ENCODE data around the gene TIMM8A. TPM values are rescaled to one million over a fixed set of nuclear protein-coding genes. Genes with fewer than 3 reads are reported as not detected.

The TIMM8A gene, protein sequence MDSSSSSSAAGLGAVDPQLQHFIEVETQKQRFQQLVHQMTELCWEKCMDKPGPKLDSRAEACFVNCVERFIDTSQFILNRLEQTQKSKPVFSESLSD
- polyA plus RNA-seq (ENCODE audit: insufficient read length in 3 of 3) = 10 to 100 TPM; 17.2 to 22.0 (median 18.6) TPM
- long read RNA-seq, donor 1, transcript TIMM8A-205 (2 exons, 1,194 nt) = major isoform, 10 of 12 reads
- long read RNA-seq, donor 1, partial matches to known transcripts = 0 of 12 reads
- long read RNA-seq, donor 1, other reads (novel, unspliced or antisense) = 0 of 12 reads
- long read RNA-seq, donor 2, transcript TIMM8A-205 (2 exons, 1,194 nt) = major isoform, 8 of 9 reads
- long read RNA-seq, donor 2, partial matches to known transcripts = 0 of 9 reads
- long read RNA-seq, donor 2, other reads (novel, unspliced or antisense) = 0 of 9 reads
- long read RNA-seq, donor 3, transcript TIMM8A-205 (2 exons, 1,194 nt) = major isoform, 8 of 11 reads
- long read RNA-seq, donor 3, partial matches to known transcripts = 0 of 11 reads
- long read RNA-seq, donor 3, other reads (novel, unspliced or antisense) = 0 of 11 reads
- long read RNA-seq, donor 4, transcript TIMM8A-205 (2 exons, 1,194 nt) = major isoform, 11 of 11 reads
- long read RNA-seq, donor 4, partial matches to known transcripts = 0 of 11 reads
- long read RNA-seq, donor 4, other reads (novel, unspliced or antisense) = 0 of 11 reads
- long read RNA-seq, donor 5, transcript TIMM8A-205 (2 exons, 1,194 nt) = major isoform, 7 of 9 reads
- long read RNA-seq, donor 5, partial matches to known transcripts = 0 of 9 reads
- long read RNA-seq, donor 5, other reads (novel, unspliced or antisense) = 0 of 9 reads
- long read RNA-seq, donor 6, transcript TIMM8A-205 (2 exons, 1,194 nt) = major isoform, 8 of 8 reads
- long read RNA-seq, donor 6, partial matches to known transcripts = 0 of 8 reads
- long read RNA-seq, donor 6, other reads (novel, unspliced or antisense) = 0 of 8 reads
- long read RNA-seq, donor 7, transcript TIMM8A-205 (2 exons, 1,194 nt) = major isoform, 6 of 7 reads
- long read RNA-seq, donor 7, partial matches to known transcripts = 0 of 7 reads
- long read RNA-seq, donor 7, other reads (novel, unspliced or antisense) = 0 of 7 reads
- long read RNA-seq, donor 8, transcript TIMM8A-205 (2 exons, 1,194 nt) = major isoform, 5 of 5 reads
- long read RNA-seq, donor 8, partial matches to known transcripts = 0 of 5 reads
- long read RNA-seq, donor 8, other reads (novel, unspliced or antisense) = 0 of 5 reads
- long read RNA-seq, donor 9, transcript TIMM8A-205 (2 exons, 1,194 nt) = major isoform, 13 of 14 reads
- long read RNA-seq, donor 9, partial matches to known transcripts = 0 of 14 reads
- long read RNA-seq, donor 9, other reads (novel, unspliced or antisense) = 0 of 14 reads
- long read RNA-seq, donor 10, partial matches to known transcripts = 0 of 6 reads
- long read RNA-seq, donor 10, other reads (novel, unspliced or antisense) = 0 of 6 reads
- long read RNA-seq, donor 11, transcript TIMM8A-205 (2 exons, 1,194 nt) = major isoform, 8 of 9 reads
- long read RNA-seq, donor 11, partial matches to known transcripts = 0 of 9 reads
- long read RNA-seq, donor 11, other reads (novel, unspliced or antisense) = 0 of 9 reads
- long read RNA-seq, donor 12, transcript TIMM8A-205 (2 exons, 1,194 nt) = major isoform, 6 of 8 reads
- long read RNA-seq, donor 12, partial matches to known transcripts = 0 of 8 reads
- long read RNA-seq, donor 12, other reads (novel, unspliced or antisense) = 0 of 8 reads
- long read RNA-seq, donor 13, partial matches to known transcripts = 0 of 2 reads
- long read RNA-seq, donor 13, other reads (novel, unspliced or antisense) = 0 of 2 reads
- long read RNA-seq, donor 14, partial matches to known transcripts = 0 of 4 reads
- long read RNA-seq, donor 14, other reads (novel, unspliced or antisense) = 0 of 4 reads
- long read RNA-seq, donor 15, transcript TIMM8A-205 (2 exons, 1,194 nt) = major isoform, 7 of 9 reads
- long read RNA-seq, donor 15, partial matches to known transcripts = 0 of 9 reads
- long read RNA-seq, donor 15, other reads (novel, unspliced or antisense) = 0 of 9 reads
- long read RNA-seq, donor 16, transcript TIMM8A-205 (2 exons, 1,194 nt) = major isoform, 5 of 8 reads
- long read RNA-seq, donor 16, partial matches to known transcripts = 0 of 8 reads
- long read RNA-seq, donor 16, other reads (novel, unspliced or antisense) = 0 of 8 reads

DNA sequence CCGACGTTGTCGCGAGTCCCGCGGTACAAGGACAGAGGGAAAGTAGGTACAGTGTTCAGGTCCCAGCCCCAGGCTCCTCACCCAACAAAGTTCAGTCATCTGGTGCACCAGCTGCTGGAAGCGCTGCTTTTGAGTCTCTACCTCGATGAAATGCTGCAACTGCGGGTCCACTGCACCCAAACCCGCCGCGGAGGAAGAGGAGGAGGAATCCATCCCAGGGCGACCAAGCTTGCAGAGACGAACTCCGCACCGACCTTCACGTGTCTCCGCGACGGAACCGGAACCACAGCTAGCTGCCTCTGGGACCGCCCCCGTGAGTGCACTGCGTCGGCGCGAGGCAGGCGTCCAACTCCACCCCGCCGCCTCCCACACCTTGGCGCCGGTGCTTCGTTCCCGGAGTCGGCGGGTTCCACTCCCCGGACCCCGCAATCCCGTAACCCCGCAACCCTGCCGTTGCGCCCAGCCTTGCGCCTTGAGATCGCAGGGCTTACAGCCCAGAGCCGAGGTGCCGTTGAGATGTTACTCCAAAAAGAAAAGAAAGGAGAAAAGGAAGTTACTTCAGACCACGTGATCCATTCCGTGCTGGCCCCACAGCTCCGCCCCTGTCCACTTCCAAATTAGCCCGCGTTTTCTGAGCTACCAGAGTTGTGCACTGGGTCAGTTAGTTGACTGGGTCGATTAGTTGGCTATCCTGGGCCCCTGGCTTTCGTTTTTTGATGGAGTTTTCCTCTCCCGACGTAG is at the start of gene TIMM8A:
Gene TIMM8A, minus strand, starts transcription at position 291 of the 741 bp plus-strand sequence. Its CDS starts 78 bp downstream, at position 213.
- DNase-seq = peak; percentile 66

- DNase-seq = no peak
Observed at GRCh38 chrX:101397779-101398178, 49.2 kb upstream of the TIMM8A start.

- no peak for DNase-seq
Observed at GRCh38 chrX:101395789-101396188, 47.2 kb upstream of the TIMM8A start.

DNA sequence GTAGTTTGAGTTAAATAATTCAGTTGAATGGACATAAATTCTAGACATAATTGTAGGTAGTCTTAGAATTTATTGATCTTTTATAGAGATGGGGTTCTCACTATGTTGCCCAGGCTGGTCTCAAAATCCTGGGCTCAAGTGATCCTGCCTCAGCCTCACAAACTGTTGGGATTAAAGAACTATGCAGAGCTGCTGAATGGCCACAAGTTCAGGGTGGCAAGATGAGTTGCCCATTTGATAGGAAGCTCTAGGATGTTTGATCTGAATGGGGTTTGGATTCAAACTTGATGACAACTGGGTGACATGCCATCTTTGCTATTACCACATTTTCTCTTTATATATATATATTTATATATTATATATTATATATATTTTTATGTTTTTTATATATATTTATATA is 45.8 kb upstream of the TIMM8A start:
- no peak for DNase-seq

GRCh38 chrX:101393530-101394305 is 45.2 kb upstream of the TIMM8A start:
- DNase-seq = no peak

DNA sequence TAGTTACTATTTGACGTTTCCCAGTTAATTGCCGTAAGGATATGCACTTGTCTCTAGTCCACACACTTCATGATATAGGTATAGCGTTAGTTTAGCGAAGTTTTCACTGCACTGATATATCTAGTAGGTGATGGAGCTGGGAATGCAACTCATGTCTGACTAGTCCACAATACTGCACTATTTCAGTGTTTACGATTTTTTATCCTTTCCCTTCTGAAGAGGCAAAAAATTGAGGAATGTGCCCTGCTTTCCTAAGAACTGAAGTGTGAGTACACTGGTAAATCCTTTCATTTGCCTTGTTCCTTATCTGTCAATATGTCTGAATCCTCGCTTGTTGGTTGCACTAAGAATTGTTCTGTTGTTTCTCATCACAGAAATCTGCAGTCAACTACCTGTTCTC is 43.3 kb upstream of the TIMM8A start:
- no peak for DNase-seq

DNA sequence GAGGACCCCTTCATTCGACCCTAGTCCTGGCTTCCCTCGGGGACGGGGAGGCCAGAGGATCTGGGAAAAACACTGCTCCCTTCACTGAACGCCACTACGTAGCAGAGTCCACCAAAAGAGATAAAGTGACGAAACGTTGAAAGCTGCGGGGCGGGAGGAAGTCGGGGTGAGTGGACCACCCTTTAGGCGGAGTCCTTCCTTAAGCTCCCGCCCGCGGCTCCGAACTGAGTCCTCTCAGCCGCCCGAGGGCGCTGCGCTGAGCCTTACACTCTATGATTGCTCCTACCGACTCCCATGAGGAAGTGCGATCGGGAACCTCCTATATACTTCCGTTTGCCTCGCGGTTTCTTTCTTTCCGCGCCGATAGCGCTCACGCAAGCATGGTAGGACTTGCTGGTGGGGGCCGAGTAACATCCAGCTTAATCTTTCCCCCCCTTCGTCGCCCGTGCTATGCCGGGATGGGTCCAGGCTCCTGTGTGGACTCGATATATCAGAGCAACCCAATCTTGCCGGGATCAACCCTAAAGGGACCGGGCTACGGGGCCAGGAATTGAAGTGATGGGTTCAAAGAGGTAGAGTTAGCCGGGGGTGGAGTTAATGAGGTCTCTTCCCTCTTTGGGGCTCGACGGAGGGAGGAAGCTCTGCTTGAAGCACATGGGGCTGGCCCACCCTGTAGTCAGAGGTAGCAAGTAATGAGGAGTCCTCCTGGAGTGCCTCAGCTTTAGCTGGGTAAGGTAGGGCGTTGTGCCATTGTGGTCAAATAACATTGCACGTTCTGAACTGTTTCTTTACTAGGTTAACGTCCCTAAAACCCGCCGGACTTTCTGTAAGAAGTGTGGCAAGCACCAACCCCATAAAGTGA is 42.4 kb upstream of the TIMM8A start, which contains the start of gene RPL36A:
Gene RPL36A, plus strand, starts transcription at position 348 of the 862 bp plus-strand sequence. Its CDS starts 33 bp downstream, at position 381.
- DNase-seq = peak; percentile 88

DNA sequence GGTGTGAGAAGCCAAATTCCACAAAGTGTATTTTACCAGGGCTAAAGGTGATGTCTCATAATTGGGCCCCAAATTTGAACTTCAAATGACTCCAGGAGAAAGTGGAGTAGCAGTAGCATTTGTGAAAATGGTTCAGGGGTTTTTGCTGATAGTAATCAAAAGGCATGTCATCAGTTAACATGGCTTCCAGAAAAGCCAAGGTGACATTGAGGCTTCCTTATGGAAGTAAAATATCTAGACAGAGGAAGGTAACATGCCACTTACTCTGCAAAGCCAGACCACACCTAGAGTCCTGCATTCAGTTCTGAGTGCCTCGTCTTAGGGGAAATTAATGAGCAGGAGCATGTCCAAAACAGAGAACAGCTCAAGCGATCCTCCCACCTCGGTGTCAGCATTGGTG is 40.1 kb upstream of the TIMM8A start:
- no peak for DNase-seq

DNA sequence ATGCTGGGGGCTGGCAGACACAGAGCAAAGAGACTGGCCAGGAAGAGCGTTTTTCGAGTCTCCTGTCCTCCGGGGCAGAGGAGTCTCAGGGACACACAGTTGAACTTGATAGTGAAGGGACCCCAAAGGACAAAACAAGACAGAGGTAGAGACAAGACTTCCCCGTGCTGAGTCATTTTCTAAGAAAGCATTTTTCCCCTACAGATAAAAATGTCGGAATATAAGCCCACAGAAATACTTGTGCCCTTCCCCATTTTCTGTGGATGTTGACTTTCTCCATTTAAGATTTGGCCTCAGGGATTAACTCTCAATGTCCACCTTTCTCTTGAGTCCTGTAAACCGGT is 38.0 kb upstream of the TIMM8A start:
- DNase-seq = no peak

- no peak for DNase-seq
Observed at GRCh38 chrX:101385795-101386541, 37.4 kb upstream of the TIMM8A start, which contains the start of gene BTK. Gene BTK, minus strand, starts transcription at chrX:101386191. Its CDS starts 10,907 bp downstream, at chrX:101375284.

- no peak for DNase-seq
Observed at GRCh38 chrX:101385026-101385684, 36.6 kb upstream of the TIMM8A start.

- peak; percentile 30 for DNase-seq
Observed at GRCh38 chrX:101383679-101384205, 35.2 kb upstream of the TIMM8A start.

- DNase-seq = no peak
Observed at GRCh38 chrX:101377547-101377946, 29.0 kb upstream of the TIMM8A start.

GRCh38 chrX:101370888-101371504 is 22.5 kb upstream of the TIMM8A start:
- no peak for DNase-seq

- DNase-seq = no peak
Observed at GRCh38 chrX:101369687-101370086, 21.1 kb upstream of the TIMM8A start.
